Transverse colon (tissue), 4 donors: ENCODE measurements around the gene NHERF2. TPM values are rescaled to one million over a fixed set of nuclear protein-coding genes. Genes with fewer than 3 reads are reported as not detected.
A peak's percentile ranks its signal among the peaks of the same experiment; 100 is the strongest.

Source experiments
- DNase-seq: peaks from one replicate; pipeline ENCODE4 v3.0.0-alpha.2; 2019
- H3K27ac ChIP-seq, 4 donors: fragments of 200-600 bp; sonication (generic); 2 replicates each; pipeline ENCODE4 v1.5.1; 2016 to 2018; ENCODE audit warnings: inconsistent platforms in 4 of 4
- H3K27me3 ChIP-seq: fragments of 200-600 bp; sonication (generic); 2 replicates; pipeline ENCODE4 v1.5.1; 2017; ENCODE audit warnings: inconsistent platforms
- H3K36me3 ChIP-seq, 4 donors: fragments of 200-600 bp; sonication (generic); 2 replicates each; pipeline ENCODE4 v1.5.1; 2017 to 2019; ENCODE audit warnings: inconsistent platforms in 4 of 4
- H3K4me1 ChIP-seq, 4 donors: fragments of 200-600 bp; sonication (generic); 2 replicates each; pipeline ENCODE4 v1.5.1; 2017 to 2020; ENCODE audit warnings: inconsistent platforms in 4 of 4
- H3K4me3 ChIP-seq, 4 donors: fragments of 200-600 bp; sonication (generic); 1 replicate in 1 of 4; 2 replicates in 3 of 4; pipeline versions ENCODE4 v1.5.1 to v1.6.1; 2017 to 2019; ENCODE audit warnings: inconsistent platforms in 4 of 4
- H3K9me3 ChIP-seq, 2 donors: fragments of 200-600 bp; sonication (generic); 2 replicates each; pipeline ENCODE4 v1.5.1; 2017 to 2019; ENCODE audit warnings: inconsistent platforms in 2 of 2
- CTCF ChIP-seq, 5 experiments: fragments of 200-600 bp in 3 of 5; fragments of 450-650 bp in 2 of 5; sonication (generic) in 3 of 5; IDR thresholded peaks; 1 replicate in 2 of 5; 2 replicates in 3 of 5; pipeline ENCODE4 v1.5.1; 2016 to 2017; ENCODE audit warnings: antibody characterized with exemption in 5 of 5, inconsistent platforms in 3 of 5, mild to moderate bottlenecking in 2 of 5, moderate library complexity in 1 of 5
- EP300 ChIP-seq: sonication (generic); formaldehyde crosslinking; IDR thresholded peaks from one replicate; pipeline ENCODE4 v1.6.1; 2017; ENCODE audit warnings: antibody characterized with exemption, low read depth
- POLR2A ChIP-seq: fragments of 450-650 bp; IDR thresholded peaks from one replicate; pipeline ENCODE4 v1.6.1; 2016; ENCODE audit warnings: antibody characterized with exemption, mild to moderate bottlenecking, moderate library complexity
- POLR2AphosphoS5 ChIP-seq, 3 donors: sonication (generic); formaldehyde crosslinking; IDR thresholded peaks; one replicate each; pipeline ENCODE4 v1.6.1; 2016; ENCODE audit warnings: antibody characterized with exemption in 3 of 3
- WGBS, 2 donors: methylation state at CpG; one replicate each; pipeline ENCODE4 v1.1.5; 2018; ENCODE audit warnings: low coverage in 1 of 2; 5-methylcytosine and 5-hydroxymethylcytosine counted together
- in situ Hi-C, 4 donors: fragments of 200-750 bp; cut with MboI; loops; one replicate each; pipeline versions ENCODE4 v1.15.0 to v1.15.1; 2017; ENCODE audit warnings: low sequenced_read_pairs in 3 of 4, low pct_ligation_motif_present in 1 of 4, low pct_unique_long_range_greater_than_20kb in 1 of 4
- intact Hi-C: fragments of 100-400 bp; cut with DNase I; formaldehyde crosslinking; loops from one replicate; pipeline ENCODE4 v1.15.1; 2023; ENCODE audit warnings: low total_unique reads
- total RNA-seq, 4 donors: library from RNA; depleted of rRNA; stranded (reverse); fragments of >200 nt; gene quantifications; one replicate each; pipeline ENCODE4 v1.1.0, GENCODE V29; 2016

The NHERF2 gene
- total RNA-seq, 4 donors from 2014 or later, result 3.7 to 61.9 (median 29.8) TPM

- in situ Hi-C loops, result no loop called here
- Histone ChIP-seq H3K9me3 (no peaks in the 10 kb centered on the region), H3K27me3 (peaks cover 34% of the 10 kb centered on the region), H3K36me3 (no peaks in the 10 kb centered on the region), H3K27ac (peak overlapping the region; percentile 63 to 83 (median 76)), H3K4me1 (peaks cover 7 to 31% (median 25%) of the 10 kb centered on the region in 4 donors), H3K4me3 (peak overlapping the region; percentile 8 to 52 (median 22))
- intact Hi-C loops, result no loop called here
- DNase-seq, result no peak
- 19% methylated on average over 20 of the region's 22 CpGs; no CpG with 5 or more reads in 1 of the 2 donors for WGBS, 2 donors
- TF ChIP-seq POLR2AphosphoS5 (IDR thresholded peaks at IDR 0.05) (no peak), CTCF (IDR thresholded peaks at IDR 0.05) (no peak), POLR2A (no peak), EP300 (no peak)
Measured at GRCh38 chr16:1991588-1991947, 35.1 kb upstream of the NHERF2 start.

GRCh38 chr16:1991948-1992703 lies 34.6 kb upstream of the NHERF2 start:
- in situ Hi-C loops, result no loop called here
- H3K4me3 ChIP-seq, result peak overlapping the region; percentile 8 to 52 (median 22)
- peaks cover 7 to 31% (median 25%) of the 10 kb centered on the region in 4 donors for H3K4me1 ChIP-seq
- peak; percentile 97 for DNase-seq
- H3K27ac ChIP-seq, result peak overlapping the region; percentile 63 to 83 (median 76)
- no peaks in the 10 kb centered on the region for H3K36me3 ChIP-seq
- intact Hi-C loops, result no loop called here
- H3K27me3 ChIP-seq, result peaks cover 34% of the 10 kb centered on the region
- WGBS, 2 donors, result 30% methylated on average over 34 of the region's 96 CpGs; no CpG with 5 or more reads in 1 of the 2 donors
- TF ChIP-seq POLR2A, result peak; percentile 72
- TF ChIP-seq EP300, result no peak
- TF ChIP-seq CTCF (IDR thresholded peaks at IDR 0.05), result no peak
- TF ChIP-seq POLR2AphosphoS5 (IDR thresholded peaks at IDR 0.05), result peak; percentile 68 to 87 (median 83)
- H3K9me3 ChIP-seq, result no peaks in the 10 kb centered on the region

GRCh38 chr16:1992704-1993317 lies 33.9 kb upstream of the NHERF2 start:
- Histone ChIP-seq H3K9me3 (no peaks in the 10 kb centered on the region), H3K4me3 (peak overlapping the region in 1 of 4 donors; percentile 52), H3K4me1 (peaks cover 7 to 31% (median 25%) of the 10 kb centered on the region in 4 donors), H3K27me3 (peaks cover 34% of the 10 kb centered on the region), H3K36me3 (peaks cover 0 to under 1% (median 0%) of the 10 kb centered on the region in 4 donors), H3K27ac (peak overlapping the region in 1 of 4 donors; percentile 6)
- TF ChIP-seq POLR2AphosphoS5 (IDR thresholded peaks at IDR 0.05) (no peak), EP300 (no peak), CTCF (IDR thresholded peaks at IDR 0.05) (no peak), POLR2A (no peak)
- intact Hi-C loops (no loop called here), in situ Hi-C loops (no loop called here)
- DNase-seq, result no peak
- WGBS, 2 donors, result 61% methylated on average over 31 of the region's 50 CpGs; no CpG with 5 or more reads in 1 of the 2 donors

- no peak for DNase-seq
- WGBS, 2 donors, result 0 to 46% methylated on average over 1 to 2 of the region's 2 CpGs
- TF ChIP-seq POLR2A, result no peak
- no peak for TF ChIP-seq EP300
- TF ChIP-seq POLR2AphosphoS5 (IDR thresholded peaks at IDR 0.05), result no peak
- no peak for TF ChIP-seq CTCF (IDR thresholded peaks at IDR 0.05)
- no peaks in the 10 kb centered on the region for H3K9me3 ChIP-seq
- in situ Hi-C loops, result no loop called here
- intact Hi-C loops, result no loop called here
- H3K4me3 ChIP-seq, result no peak overlapping the region
- H3K36me3 ChIP-seq, result peaks cover 0 to 9% (median 4%) of the 10 kb centered on the region in 4 donors
- peaks cover 30% of the 10 kb centered on the region for H3K27me3 ChIP-seq
- no peak overlapping the region for H3K27ac ChIP-seq
- peaks cover 7 to 31% (median 25%) of the 10 kb centered on the region in 4 donors for H3K4me1 ChIP-seq
Measured at GRCh38 chr16:1993731-1994131, 33.0 kb upstream of the NHERF2 start.
